Liver (tissue), 9 donors: ENCODE measurements around the gene PRDX2. TPM values are rescaled to one million over a fixed set of nuclear protein-coding genes. Genes with fewer than 3 reads are reported as not detected.

Experiments
- DNase-seq: peaks from one replicate; pipeline ENCODE4 v3.0.0-alpha.2; 2017; ENCODE audit warnings: low spot score
- H3K27ac ChIP-seq, 2 donors: one replicate each; pipeline ENCODE4 v1.7.0; 2013; ENCODE audit warnings: inconsistent platforms in 2 of 2, low read length in 2 of 2, control low read depth in 1 of 2, low read depth in 1 of 2, mild to moderate bottlenecking in 1 of 2
- H3K27me3 ChIP-seq, 4 donors: one replicate each; pipeline versions ENCODE4 v1.6.1 to v1.7.0; 2013; ENCODE audit warnings: low read length in 3 of 4, inconsistent platforms in 1 of 4, mild to moderate bottlenecking in 1 of 4, moderate library complexity in 1 of 4; ENCODE audit not compliant: control insufficient read depth in 4 of 4, insufficient read depth in 4 of 4
- H3K36me3 ChIP-seq, 4 donors: one replicate each; pipeline versions ENCODE4 v1.6.1 to v1.7.0; 2013; ENCODE audit warnings: low read length in 3 of 4, mild to moderate bottlenecking in 3 of 4, low read depth in 1 of 4, moderate library complexity in 1 of 4; ENCODE audit not compliant: control insufficient read depth in 4 of 4, insufficient read depth in 3 of 4
- H3K4me1 ChIP-seq, 4 donors: one replicate each; pipeline versions ENCODE4 v1.6.1 to v1.7.0; 2013; ENCODE audit warnings: low read length in 3 of 4, mild to moderate bottlenecking in 3 of 4, moderate library complexity in 1 of 4; ENCODE audit not compliant: control insufficient read depth in 4 of 4, insufficient read depth in 4 of 4
- H3K4me3 ChIP-seq, 3 donors: one replicate each; pipeline versions ENCODE4 v1.6.1 to v1.7.0; 2013; ENCODE audit warnings: low read length in 3 of 3, control low read depth in 1 of 3, low read depth in 1 of 3, mild to moderate bottlenecking in 1 of 3
- H3K9ac ChIP-seq, 2 donors: one replicate each; pipeline ENCODE4 v1.7.0; 2013; ENCODE audit warnings: low read length in 2 of 2, mild to moderate bottlenecking in 2 of 2, moderate library complexity in 2 of 2, control low read depth in 1 of 2, low read depth in 1 of 2
- H3K9me3 ChIP-seq, 4 donors: one replicate each; pipeline versions ENCODE4 v1.6.1 to v1.7.0; 2013; ENCODE audit warnings: low read length in 3 of 4; ENCODE audit not compliant: control insufficient read depth in 4 of 4
- ATF3 ChIP-seq: IDR thresholded peaks from 2 replicates; pipeline ENCODE4 v1.6.1; 2016; ENCODE audit warnings: antibody characterized with exemption
- CTCF ChIP-seq: fragments of 150-350 bp; IDR thresholded peaks from 2 replicates; pipeline ENCODE4 v1.5.1; 2017; ENCODE audit warnings: improper control_type of control experiment, low read depth, low read length; ENCODE audit not compliant: missing input control
- EGR1 ChIP-seq, 2 donors: IDR thresholded peaks; 2 replicates each; pipeline ENCODE4 v1.6.1; 2016 to 2018; ENCODE audit warnings: antibody characterized with exemption in 2 of 2, low read depth in 2 of 2
- FOXA1 ChIP-seq: IDR thresholded peaks from 2 replicates; pipeline ENCODE4 v1.6.1; 2016; ENCODE audit warnings: antibody characterized with exemption
- FOXA2 ChIP-seq: IDR thresholded peaks from 2 replicates; pipeline ENCODE4 v1.6.1; 2016; ENCODE audit warnings: antibody characterized with exemption
- GABPA ChIP-seq, 2 donors: IDR thresholded peaks in 1 of 2; conservative IDR thresholded peaks in 1 of 2; 2 replicates each; pipeline ENCODE4 v1.6.1; 2016; ENCODE audit warnings: antibody characterized with exemption in 2 of 2, mild to moderate bottlenecking in 1 of 2, moderate library complexity in 1 of 2
- HNF4A ChIP-seq, 2 donors: conservative IDR thresholded peaks; 2 replicates each; pipeline ENCODE4 v1.6.1; 2016; ENCODE audit warnings: antibody characterized with exemption in 2 of 2, mild to moderate bottlenecking in 2 of 2
- HNF4G ChIP-seq: IDR thresholded peaks from 2 replicates; pipeline ENCODE4 v1.6.1; 2016; ENCODE audit warnings: antibody characterized with exemption
- JUND ChIP-seq, 2 donors: IDR thresholded peaks; 2 replicates each; pipeline ENCODE4 v1.6.1; 2016; ENCODE audit warnings: antibody characterized with exemption in 2 of 2
- NR2F2 ChIP-seq: IDR thresholded peaks from 2 replicates; pipeline ENCODE4 v1.6.1; 2016; ENCODE audit warnings: antibody characterized with exemption
- RAD21 ChIP-seq, 2 donors: IDR thresholded peaks; 2 replicates each; pipeline ENCODE4 v1.6.1; 2016; ENCODE audit warnings: antibody characterized with exemption in 2 of 2, mild to moderate bottlenecking in 2 of 2
- REST ChIP-seq: IDR thresholded peaks from 2 replicates; pipeline ENCODE4 v1.6.1; 2016; ENCODE audit warnings: antibody characterized with exemption, mild to moderate bottlenecking
- RXRA ChIP-seq, 2 donors: IDR thresholded peaks; 2 replicates each; pipeline ENCODE4 v1.6.1; 2017 to 2018; ENCODE audit warnings: antibody characterized with exemption in 2 of 2, mild to moderate bottlenecking in 1 of 2
- SP1 ChIP-seq: IDR thresholded peaks from 2 replicates; pipeline ENCODE4 v1.6.1; 2018; ENCODE audit warnings: antibody characterized with exemption, mild to moderate bottlenecking
- TAF1 ChIP-seq: conservative IDR thresholded peaks from 2 replicates; pipeline ENCODE4 v1.6.1; 2016; ENCODE audit warnings: antibody characterized with exemption, mild to moderate bottlenecking
- YY1 ChIP-seq: IDR thresholded peaks from 2 replicates; pipeline ENCODE4 v1.6.1; 2016; ENCODE audit warnings: antibody characterized with exemption, mild to moderate bottlenecking
- ZBTB33 ChIP-seq: IDR thresholded peaks from 2 replicates; pipeline ENCODE4 v1.6.1; 2016; ENCODE audit warnings: antibody characterized with exemption
- WGBS: extraction: QIAGEN DNeasy Blood & Tissue Kit; methylation state at CpG from one replicate; pipeline ENCODE4 v1.1.7; 2013; 5-methylcytosine and 5-hydroxymethylcytosine counted together
- polyA plus RNA-seq, 2 donors: library from polyadenylated mRNA; stranded (reverse) in 1 of 2; unstranded in 1 of 2; fragments of 200-250 nt in 1 of 2; fragments of >200 nt in 1 of 2; fragmentation: Nextera tagmentation in 1 of 2; extraction: Ambion mirVana in 1 of 2; gene quantifications; one replicate each; pipeline versions ENCODE4 v1.2.1 to v1.2.3, GENCODE V29; 2013 to 2015
- total RNA-seq, 2 donors: library from RNA; depleted of rRNA; stranded (reverse); fragments of >200 nt; gene quantifications; one replicate each; pipeline ENCODE4 v1.2.3, GENCODE V29; 2014
- donor health status: healthy.
- donor health status: healthy.
- donor health status: healthy.
- donor health status: healthy.
- donor health status: healthy.

The PRDX2 gene
- total and polyA plus RNA-seq, 4 donors = 222 to 1,737 (median 283) TPM

- DNase-seq = no peak
- Histone ChIP-seq H3K4me3 (no peak overlapping the region), H3K4me1 (peaks cover 0 to 15% (median 6%) of the 10 kb centered on the region in 4 donors), H3K9ac (no peak overlapping the region), H3K27ac (no peak overlapping the region), H3K9me3 (no peaks in the 10 kb centered on the region), H3K36me3 (no peaks in the 10 kb centered on the region), H3K27me3 (peaks cover 0 to 26% (median 19%) of the 10 kb centered on the region in 4 donors)
- TF ChIP-seq GABPA (IDR thresholded peaks at IDR 0.05 in 1 of 2, conservative IDR thresholded peaks at IDR 0.05 in 1 of 2) (no peak), FOXA1 (no peak), YY1 (no peak), ATF3 (no peak), NR2F2 (no peak), ZBTB33 (no peak), EGR1 (IDR thresholded peaks at IDR 0.05; ENCODE audit: low read depth in 2 of 2) (no peak), SP1 (no peak), HNF4A (conservative IDR thresholded peaks at IDR 0.05) (no peak), TAF1 (no peak), HNF4G (no peak), CTCF (no peak), JUND (IDR thresholded peaks at IDR 0.05) (no peak)
- 6% methylated on average over 6 of the region's 6 CpGs for WGBS
These were observed 34.9 kb upstream of the PRDX2 start for GRCh38 chr19:12836529-12836863.

GRCh38 chr19:12834976-12835757 lies 33.6 kb upstream of the PRDX2 start:
- H3K9me3 ChIP-seq = no peaks in the 10 kb centered on the region
- peaks cover 0 to 26% (median 19%) of the 10 kb centered on the region in 4 donors for H3K27me3 ChIP-seq
- no peak overlapping the region for H3K27ac ChIP-seq
- H3K9ac ChIP-seq = no peak overlapping the region
- whole genome bisulfite sequencing = 11% methylated on average over 39 of the region's 39 CpGs
- peaks cover 0 to 15% (median 4%) of the 10 kb centered on the region in 4 donors for H3K4me1 ChIP-seq
- no peaks in the 10 kb centered on the region for H3K36me3 ChIP-seq
- H3K4me3 ChIP-seq = no peak overlapping the region
- no peak for DNase-seq
- TF ChIP-seq ZBTB33 (no peak), HNF4G (no peak), FOXA1 (no peak), TAF1 (no peak), REST (no peak), FOXA2 (no peak), ATF3 (no peak), JUND (IDR thresholded peaks at IDR 0.05) (no peak), HNF4A (conservative IDR thresholded peaks at IDR 0.05) (no peak), EGR1 (IDR thresholded peaks at IDR 0.05; ENCODE audit: low read depth in 2 of 2) (no peak), RAD21 (IDR thresholded peaks at IDR 0.05) (no peak), SP1 (no peak), NR2F2 (no peak), CTCF (no peak), RXRA (IDR thresholded peaks at IDR 0.05) (no peak), YY1 (no peak)
